Activated T-helper 1 cell treated with anti-CD3 and anti-CD28 coated beads, Interleukin-2, amount 50 U/mL, for 16 hours (primary cell): ENCODE results near the gene GREB1L.

Experiments
- DNase-seq, 2 donors: peaks; one replicate each; pipeline ENCODE4 v3.0.0-alpha.2; 2020; ENCODE audit warnings: low read depth in 1 of 2, low spot score in 1 of 2

The GREB1L gene

GRCh38 chr18:21483051-21483450, 241.0 kb downstream of the GREB1L start:
- DNase-seq: no peak

- DNase-seq: no peak
Measured at GRCh38 chr18:21484851-21485636, 243.0 kb downstream of the GREB1L start.

GRCh38 chr18:21486905-21487437, 244.9 kb downstream of the GREB1L start:
- no peak for DNase-seq

GRCh38 chr18:21489119-21489750, 247.2 kb downstream of the GREB1L start:
- no peak for DNase-seq

- no peak for DNase-seq
Measured at GRCh38 chr18:21489919-21490495, 248.0 kb downstream of the GREB1L start.

GRCh38 chr18:21490748-21491147, 248.7 kb downstream of the GREB1L start:
- DNase-seq: no peak

GRCh38 chr18:21496277-21496835, 254.3 kb downstream of the GREB1L start:
- no peak for DNase-seq

GRCh38 chr18:21499997-21500396, 258.0 kb downstream of the GREB1L start:
- no peak for DNase-seq

GRCh38 chr18:21502661-21503060, 260.6 kb downstream of the GREB1L start:
- no peak for DNase-seq

- no peak for DNase-seq
Measured at GRCh38 chr18:21507913-21508701, 266.1 kb downstream of the GREB1L start.

GRCh38 chr18:21509062-21509461, 267.0 kb downstream of the GREB1L start:
- no peak for DNase-seq

GRCh38 chr18:21513292-21513691, 271.3 kb downstream of the GREB1L start:
- no peak for DNase-seq

GRCh38 chr18:21513741-21514140, 271.7 kb downstream of the GREB1L start:
- DNase-seq: no peak

GRCh38 chr18:21522530-21522929, 280.5 kb downstream of the GREB1L start:
- no peak for DNase-seq

GRCh38 chr18:21525916-21526315, 283.9 kb downstream of the GREB1L start:
- DNase-seq: no peak

GRCh38 chr18:21526463-21526862, 284.4 kb downstream of the GREB1L start:
- DNase-seq: no peak

GRCh38 chr18:21534327-21534726, 292.3 kb downstream of the GREB1L start:
- no peak for DNase-seq

GRCh38 chr18:21538230-21538629, 296.2 kb downstream of the GREB1L start:
- no peak for DNase-seq

- no peak for DNase-seq
Measured at GRCh38 chr18:21546423-21546822, 304.4 kb downstream of the GREB1L start.

GRCh38 chr18:21548647-21549046, 306.6 kb downstream of the GREB1L start:
- no peak for DNase-seq

- DNase-seq: no peak
Measured at GRCh38 chr18:21550510-21550970, 308.5 kb downstream of the GREB1L start.
